ENCODE results near the gene TPRG1. TPM values are rescaled to one million over a fixed set of nuclear protein-coding genes. Genes with fewer than 3 reads are reported as not detected.

The TPRG1 gene
- polyA plus RNA-seq, 1 donor (not counting 4 experiments of a cell fraction or from before 2014, with no cell fraction given): 1.5 TPM

- Histone ChIP-seq H3K4me3 (ENCODE audit: control insufficient read depth in 2 of 3, extremely low read depth in 1 of 3, insufficient read depth in 2 of 3, low read depth in 1 of 3, low read length in 3 of 3) (peak overlapping the region in 2 of 3 experiments; percentile 56 to 73), H3K4me2 (ENCODE audit: control insufficient read depth, extremely low read depth, insufficient read depth, low read depth, low read length) (peak overlapping the region; percentile 98), H3K4me1 (ENCODE audit: control insufficient read depth, extremely low read depth, insufficient read depth, low read length) (peaks cover 29% of the 10 kb centered on the region), H3K9me3 (ENCODE audit: control insufficient read depth, low read depth, low read length) (no peaks in the 10 kb centered on the region), H2AFZ (ENCODE audit: control insufficient read depth, low read length) (peak overlapping the region; percentile 55), H3K27me3 (ENCODE audit: control insufficient read depth, extremely low read depth, insufficient read depth, low read length) (no peaks in the 10 kb centered on the region), H3K9ac (ENCODE audit: control insufficient read depth, extremely low read depth, insufficient read depth, low read length) (peak overlapping the region; percentile 65), H4K20me1 (ENCODE audit: control insufficient read depth, extremely low read depth, insufficient read depth, low read length) (no peaks in the 10 kb centered on the region), H3K27ac (ENCODE audit: control insufficient read depth, insufficient read depth, low read length) (peak overlapping the region; percentile 84), H3K36me3 (ENCODE audit: control insufficient read depth in 2 of 2, extremely low read depth in 1 of 2, insufficient read depth in 2 of 2, low read length in 2 of 2) (no peaks in the 10 kb centered on the region), H3K79me2 (ENCODE audit: control insufficient read depth, insufficient read depth, low read length) (no peaks in the 10 kb centered on the region), H3K9me1 (ENCODE audit: control insufficient read depth, extremely low read depth, insufficient read depth, low read length) (no peaks in the 10 kb centered on the region)
- dilution Hi-C loops (cut with MboI; ENCODE audit: extremely low pct_ligation_motif_present, low sequenced_read_pairs): no loop called here
- DNase-seq (ENCODE audit: low read depth, low spot score) (no peak), FAIRE-seq (peak; percentile 78)
- no peak for TF ChIP-seq CTCF (optimal IDR thresholded peaks at IDR 0.05 in 1 of 3, IDR thresholded peaks at IDR 0.05 in 1 of 3, conservative IDR thresholded peaks at IDR 0.05 in 1 of 3; ENCODE audit: extremely low read depth in 1 of 3, insufficient read depth in 2 of 3, low read length in 3 of 3)
Observed at GRCh38 chr3:189282741-189283140, 111.0 kb downstream of the TPRG1 start.

GRCh38 chr3:189286188-189286587 is 114.4 kb downstream of the TPRG1 start:
- Histone ChIP-seq H2AFZ (ENCODE audit: control insufficient read depth, low read length) (no peak overlapping the region), H3K4me2 (ENCODE audit: control insufficient read depth, extremely low read depth, insufficient read depth, low read depth, low read length) (no peak overlapping the region), H3K27ac (ENCODE audit: control insufficient read depth, insufficient read depth, low read length) (no peak overlapping the region), H3K9me3 (ENCODE audit: control insufficient read depth, low read depth, low read length) (no peaks in the 10 kb centered on the region), H3K27me3 (ENCODE audit: control insufficient read depth, extremely low read depth, insufficient read depth, low read length) (no peaks in the 10 kb centered on the region), H3K36me3 (ENCODE audit: control insufficient read depth in 2 of 2, extremely low read depth in 1 of 2, insufficient read depth in 2 of 2, low read length in 2 of 2) (no peaks in the 10 kb centered on the region), H3K79me2 (ENCODE audit: control insufficient read depth, insufficient read depth, low read length) (no peaks in the 10 kb centered on the region), H3K4me1 (ENCODE audit: control insufficient read depth, extremely low read depth, insufficient read depth, low read length) (peaks cover 22% of the 10 kb centered on the region), H3K9ac (ENCODE audit: control insufficient read depth, extremely low read depth, insufficient read depth, low read length) (no peak overlapping the region), H3K9me1 (ENCODE audit: control insufficient read depth, extremely low read depth, insufficient read depth, low read length) (no peaks in the 10 kb centered on the region), H3K4me3 (ENCODE audit: control insufficient read depth in 2 of 3, extremely low read depth in 1 of 3, insufficient read depth in 2 of 3, low read depth in 1 of 3, low read length in 3 of 3) (no peak overlapping the region), H4K20me1 (ENCODE audit: control insufficient read depth, extremely low read depth, insufficient read depth, low read length) (no peaks in the 10 kb centered on the region)
- FAIRE-seq (no peak), DNase-seq (ENCODE audit: low read depth, low spot score) (no peak)
- dilution Hi-C loops (cut with MboI; ENCODE audit: extremely low pct_ligation_motif_present, low sequenced_read_pairs): no loop called here
- no peak for TF ChIP-seq EZH2 (IDR thresholded peaks at IDR 0.05; ENCODE audit: low read length)
- no peak for TF ChIP-seq CTCF (optimal IDR thresholded peaks at IDR 0.05 in 1 of 3, IDR thresholded peaks at IDR 0.05 in 1 of 3, conservative IDR thresholded peaks at IDR 0.05 in 1 of 3; ENCODE audit: extremely low read depth in 1 of 3, insufficient read depth in 2 of 3, low read length in 3 of 3)
